Breast epithelium (tissue), 4 donors: ENCODE results near the gene TIPRL. TPM values are rescaled to one million over a fixed set of nuclear protein-coding genes. Genes with fewer than 3 reads are reported as not detected.

Experiments
- DNase-seq, 2 donors: peaks; one replicate each; pipeline ENCODE4 v3.0.0-alpha.2; 2019; ENCODE audit warnings: low spot score in 2 of 2
- H3K27ac ChIP-seq, 2 donors: fragments of 200-600 bp; sonication (generic) in 1 of 2; one replicate each; pipeline ENCODE4 v1.5.1; 2016 to 2019; ENCODE audit warnings: mild to moderate bottlenecking in 1 of 2
- H3K27me3 ChIP-seq, 2 donors: fragments of 200-600 bp; sonication (generic) in 1 of 2; one replicate each; pipeline versions ENCODE4 v1.5.1 to v1.6.0; 2017 to 2019; ENCODE audit warnings: control low read depth in 1 of 2, mild to moderate bottlenecking in 1 of 2
- H3K36me3 ChIP-seq: fragments of 200-600 bp; one replicate; pipeline ENCODE4 v1.5.1; 2019
- H3K4me1 ChIP-seq, 2 donors: fragments of 200-600 bp; sonication (generic); one replicate each; pipeline ENCODE4 v1.5.1; 2016 to 2019; ENCODE audit warnings: control low read depth in 1 of 2
- H3K4me3 ChIP-seq, 3 donors: fragments of 200-600 bp; sonication (generic); 1 replicate in 2 of 3; 2 replicates in 1 of 3; pipeline ENCODE4 v1.5.1; 2016 to 2019; ENCODE audit warnings: mild to moderate bottlenecking in 3 of 3, moderate library complexity in 2 of 3
- H3K9me3 ChIP-seq, 2 donors: fragments of 200-600 bp; sonication (generic) in 1 of 2; one replicate each; pipeline ENCODE4 v1.5.1; 2016 to 2019; ENCODE audit warnings: control low read depth in 1 of 2
- POLR2A ChIP-seq: fragments of 450-650 bp; IDR thresholded peaks from one replicate; pipeline ENCODE4 v1.6.1; 2016; ENCODE audit warnings: antibody characterized with exemption, mild to moderate bottlenecking, moderate library complexity
- POLR2AphosphoS5 ChIP-seq, 3 donors: sonication (generic); formaldehyde crosslinking; IDR thresholded peaks; one replicate each; pipeline ENCODE4 v1.6.1; 2017; ENCODE audit warnings: antibody characterized with exemption in 3 of 3
- intact Hi-C: fragments of 100-400 bp; cut with DNase I; formaldehyde crosslinking; loops from one replicate; pipeline ENCODE4 v1.15.1; 2023; ENCODE audit warnings: low total_unique reads
- total RNA-seq, 3 donors: library from RNA; depleted of rRNA; stranded (reverse); fragments of >200 nt; gene quantifications; one replicate each; pipeline ENCODE4 v1.1.0, GENCODE V29; 2016
- TF ChIP-seq, protein P1 (sequence below), 3 donors: fragments of 450-650 bp; IDR thresholded peaks; one replicate each; pipeline ENCODE4 v1.5.1; 2016 to 2017; ENCODE audit warnings: antibody characterized with exemption in 3 of 3, mild to moderate bottlenecking in 3 of 3, moderate library complexity in 3 of 3

Gene TIPRL
- total RNA-seq, 3 donors from 2014 or later: 18.0 to 24.9 (median 18.7) TPM

- no peak overlapping the region for H3K4me3 ChIP-seq
These were observed 31.6 kb downstream of the TIPRL start for GRCh38 chr1:168210312-168210711.

GRCh38 chr1:168213349-168213748 is 34.6 kb downstream of the TIPRL start:
- H3K4me1 ChIP-seq: no peaks in the 10 kb centered on the region
- TF ChIP-seq POLR2A: no peak
- TF ChIP-seq, protein P1, sequence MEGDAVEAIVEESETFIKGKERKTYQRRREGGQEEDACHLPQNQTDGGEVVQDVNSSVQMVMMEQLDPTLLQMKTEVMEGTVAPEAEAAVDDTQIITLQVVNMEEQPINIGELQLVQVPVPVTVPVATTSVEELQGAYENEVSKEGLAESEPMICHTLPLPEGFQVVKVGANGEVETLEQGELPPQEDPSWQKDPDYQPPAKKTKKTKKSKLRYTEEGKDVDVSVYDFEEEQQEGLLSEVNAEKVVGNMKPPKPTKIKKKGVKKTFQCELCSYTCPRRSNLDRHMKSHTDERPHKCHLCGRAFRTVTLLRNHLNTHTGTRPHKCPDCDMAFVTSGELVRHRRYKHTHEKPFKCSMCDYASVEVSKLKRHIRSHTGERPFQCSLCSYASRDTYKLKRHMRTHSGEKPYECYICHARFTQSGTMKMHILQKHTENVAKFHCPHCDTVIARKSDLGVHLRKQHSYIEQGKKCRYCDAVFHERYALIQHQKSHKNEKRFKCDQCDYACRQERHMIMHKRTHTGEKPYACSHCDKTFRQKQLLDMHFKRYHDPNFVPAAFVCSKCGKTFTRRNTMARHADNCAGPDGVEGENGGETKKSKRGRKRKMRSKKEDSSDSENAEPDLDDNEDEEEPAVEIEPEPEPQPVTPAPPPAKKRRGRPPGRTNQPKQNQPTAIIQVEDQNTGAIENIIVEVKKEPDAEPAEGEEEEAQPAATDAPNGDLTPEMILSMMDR (IDR thresholded peaks at IDR 0.05): no peak
- TF ChIP-seq POLR2AphosphoS5 (IDR thresholded peaks at IDR 0.05): no peak
- DNase-seq: no peak
- peaks cover 0 to 9% of the 10 kb centered on the region in 2 donors for H3K9me3 ChIP-seq
- intact Hi-C loops: no loop called here
- no peaks in the 10 kb centered on the region for H3K36me3 ChIP-seq
- no peak overlapping the region for H3K4me3 ChIP-seq
- H3K27ac ChIP-seq: no peak overlapping the region
- H3K27me3 ChIP-seq: no peaks in the 10 kb centered on the region

More at GRCh38 chr1:168210312-168210711, 31.6 kb downstream of the TIPRL start:
- peaks cover 0 to 9% of the 10 kb centered on the region in 2 donors for H3K9me3 ChIP-seq
- no peak overlapping the region for H3K27ac ChIP-seq
- no peaks in the 10 kb centered on the region for H3K27me3 ChIP-seq
- H3K4me1 ChIP-seq: no peaks in the 10 kb centered on the region
- DNase-seq: no peak
- H3K36me3 ChIP-seq: no peaks in the 10 kb centered on the region
- no peak for TF ChIP-seq POLR2A
- no peak for TF ChIP-seq POLR2AphosphoS5 (IDR thresholded peaks at IDR 0.05)
- TF ChIP-seq, protein P1 (IDR thresholded peaks at IDR 0.05): no peak
- intact Hi-C loops: no loop called here

GRCh38 chr1:168216171-168216570 is 37.4 kb downstream of the TIPRL start:
- H3K27ac ChIP-seq: no peak overlapping the region
- DNase-seq: no peak
- H3K9me3 ChIP-seq: peaks cover 0 to 9% of the 10 kb centered on the region in 2 donors
- intact Hi-C loops: no loop called here
- no peaks in the 10 kb centered on the region for H3K27me3 ChIP-seq
- H3K4me1 ChIP-seq: no peaks in the 10 kb centered on the region
- H3K36me3 ChIP-seq: no peaks in the 10 kb centered on the region
- TF ChIP-seq POLR2AphosphoS5 (IDR thresholded peaks at IDR 0.05): no peak
- no peak for TF ChIP-seq POLR2A
- TF ChIP-seq, protein P1 (IDR thresholded peaks at IDR 0.05): no peak
- no peak overlapping the region for H3K4me3 ChIP-seq

GRCh38 chr1:168217664-168218063 is 38.9 kb downstream of the TIPRL start:
- intact Hi-C loops: no loop called here
- Histone ChIP-seq H3K4me1 (no peaks in the 10 kb centered on the region), H3K27ac (no peak overlapping the region), H3K27me3 (no peaks in the 10 kb centered on the region), H3K36me3 (no peaks in the 10 kb centered on the region), H3K9me3 (peaks cover 0 to 9% of the 10 kb centered on the region in 2 donors), H3K4me3 (no peak overlapping the region)
- DNase-seq: no peak
- TF ChIP-seq POLR2AphosphoS5 (IDR thresholded peaks at IDR 0.05) (no peak), POLR2A (no peak)
- TF ChIP-seq, protein P1 (IDR thresholded peaks at IDR 0.05): no peak

GRCh38 chr1:168218658-168219057 is 39.9 kb downstream of the TIPRL start:
- no peak overlapping the region for H3K4me3 ChIP-seq
- intact Hi-C loops: no loop called here
- H3K27me3 ChIP-seq: no peaks in the 10 kb centered on the region
- DNase-seq: no peak
- H3K4me1 ChIP-seq: no peaks in the 10 kb centered on the region
- TF ChIP-seq POLR2AphosphoS5 (IDR thresholded peaks at IDR 0.05): no peak
- TF ChIP-seq, protein P1 (IDR thresholded peaks at IDR 0.05): no peak
- TF ChIP-seq POLR2A: no peak
- no peaks in the 10 kb centered on the region for H3K36me3 ChIP-seq
- no peak overlapping the region for H3K27ac ChIP-seq
- peaks cover 0 to under 1% of the 10 kb centered on the region in 2 donors for H3K9me3 ChIP-seq
